Measurements from ENCODE around the gene DAB2IP. TPM values are rescaled to one million over a fixed set of nuclear protein-coding genes. Genes with fewer than 3 reads are reported as not detected.

Gene DAB2IP
- polyA plus RNA-seq, 1 donor from 2014 or later: 17.3 TPM

- Histone ChIP-seq H3K9ac (ENCODE audit: low read length) (no peak overlapping the region), H3K4me2 (ENCODE audit: low read length) (no peak overlapping the region), H3K27me3 (ENCODE audit: insufficient read depth, low read depth, low read length) (no peaks in the 10 kb centered on the region), H3K36me3 (ENCODE audit: insufficient read depth, low read length) (no peaks in the 10 kb centered on the region), H3K9me3 (ENCODE audit: low read length) (no peaks in the 10 kb centered on the region), H3K4me3 (ENCODE audit: low read length) (no peak overlapping the region), H2AFZ (ENCODE audit: low read depth, low read length) (no peak overlapping the region), H3F3A (ENCODE audit: insufficient read depth, low read length, poor library complexity, severe bottlenecking) (no peaks in the 10 kb centered on the region), H3K9me2 (ENCODE audit: insufficient read depth, low read length) (no peaks in the 10 kb centered on the region), H4K20me1 (ENCODE audit: insufficient read depth) (no peaks in the 10 kb centered on the region), H3K79me2 (replicated peaks; ENCODE audit: insufficient read depth, low read length) (no peaks in the 10 kb centered on the region), H3K27ac (ENCODE audit: low read length) (no peak overlapping the region)
- TF ChIP-seq, protein P1, sequence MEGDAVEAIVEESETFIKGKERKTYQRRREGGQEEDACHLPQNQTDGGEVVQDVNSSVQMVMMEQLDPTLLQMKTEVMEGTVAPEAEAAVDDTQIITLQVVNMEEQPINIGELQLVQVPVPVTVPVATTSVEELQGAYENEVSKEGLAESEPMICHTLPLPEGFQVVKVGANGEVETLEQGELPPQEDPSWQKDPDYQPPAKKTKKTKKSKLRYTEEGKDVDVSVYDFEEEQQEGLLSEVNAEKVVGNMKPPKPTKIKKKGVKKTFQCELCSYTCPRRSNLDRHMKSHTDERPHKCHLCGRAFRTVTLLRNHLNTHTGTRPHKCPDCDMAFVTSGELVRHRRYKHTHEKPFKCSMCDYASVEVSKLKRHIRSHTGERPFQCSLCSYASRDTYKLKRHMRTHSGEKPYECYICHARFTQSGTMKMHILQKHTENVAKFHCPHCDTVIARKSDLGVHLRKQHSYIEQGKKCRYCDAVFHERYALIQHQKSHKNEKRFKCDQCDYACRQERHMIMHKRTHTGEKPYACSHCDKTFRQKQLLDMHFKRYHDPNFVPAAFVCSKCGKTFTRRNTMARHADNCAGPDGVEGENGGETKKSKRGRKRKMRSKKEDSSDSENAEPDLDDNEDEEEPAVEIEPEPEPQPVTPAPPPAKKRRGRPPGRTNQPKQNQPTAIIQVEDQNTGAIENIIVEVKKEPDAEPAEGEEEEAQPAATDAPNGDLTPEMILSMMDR (IDR thresholded peaks at IDR 0.05; ENCODE audit: poor library complexity, severe bottlenecking): peak; percentile 46
- TF ChIP-seq RAD21 (conservative IDR thresholded peaks at IDR 0.05): peak; percentile 33
- TF ChIP-seq, protein P2, sequence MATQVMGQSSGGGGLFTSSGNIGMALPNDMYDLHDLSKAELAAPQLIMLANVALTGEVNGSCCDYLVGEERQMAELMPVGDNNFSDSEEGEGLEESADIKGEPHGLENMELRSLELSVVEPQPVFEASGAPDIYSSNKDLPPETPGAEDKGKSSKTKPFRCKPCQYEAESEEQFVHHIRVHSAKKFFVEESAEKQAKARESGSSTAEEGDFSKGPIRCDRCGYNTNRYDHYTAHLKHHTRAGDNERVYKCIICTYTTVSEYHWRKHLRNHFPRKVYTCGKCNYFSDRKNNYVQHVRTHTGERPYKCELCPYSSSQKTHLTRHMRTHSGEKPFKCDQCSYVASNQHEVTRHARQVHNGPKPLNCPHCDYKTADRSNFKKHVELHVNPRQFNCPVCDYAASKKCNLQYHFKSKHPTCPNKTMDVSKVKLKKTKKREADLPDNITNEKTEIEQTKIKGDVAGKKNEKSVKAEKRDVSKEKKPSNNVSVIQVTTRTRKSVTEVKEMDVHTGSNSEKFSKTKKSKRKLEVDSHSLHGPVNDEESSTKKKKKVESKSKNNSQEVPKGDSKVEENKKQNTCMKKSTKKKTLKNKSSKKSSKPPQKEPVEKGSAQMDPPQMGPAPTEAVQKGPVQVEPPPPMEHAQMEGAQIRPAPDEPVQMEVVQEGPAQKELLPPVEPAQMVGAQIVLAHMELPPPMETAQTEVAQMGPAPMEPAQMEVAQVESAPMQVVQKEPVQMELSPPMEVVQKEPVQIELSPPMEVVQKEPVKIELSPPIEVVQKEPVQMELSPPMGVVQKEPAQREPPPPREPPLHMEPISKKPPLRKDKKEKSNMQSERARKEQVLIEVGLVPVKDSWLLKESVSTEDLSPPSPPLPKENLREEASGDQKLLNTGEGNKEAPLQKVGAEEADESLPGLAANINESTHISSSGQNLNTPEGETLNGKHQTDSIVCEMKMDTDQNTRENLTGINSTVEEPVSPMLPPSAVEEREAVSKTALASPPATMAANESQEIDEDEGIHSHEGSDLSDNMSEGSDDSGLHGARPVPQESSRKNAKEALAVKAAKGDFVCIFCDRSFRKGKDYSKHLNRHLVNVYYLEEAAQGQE (IDR thresholded peaks at IDR 0.05; ENCODE audit: borderline replicate concordance): no peak
- TF ChIP-seq MXI1 (conservative IDR thresholded peaks at IDR 0.05; ENCODE audit: poor library complexity, severe bottlenecking): no peak
- peak; percentile 31 for TF ChIP-seq SMC3 (conservative IDR thresholded peaks at IDR 0.05; ENCODE audit: poor library complexity)
Measured at GRCh38 chr9:121640076-121640475, 11.4 kb upstream of the DAB2IP start.

DNA sequence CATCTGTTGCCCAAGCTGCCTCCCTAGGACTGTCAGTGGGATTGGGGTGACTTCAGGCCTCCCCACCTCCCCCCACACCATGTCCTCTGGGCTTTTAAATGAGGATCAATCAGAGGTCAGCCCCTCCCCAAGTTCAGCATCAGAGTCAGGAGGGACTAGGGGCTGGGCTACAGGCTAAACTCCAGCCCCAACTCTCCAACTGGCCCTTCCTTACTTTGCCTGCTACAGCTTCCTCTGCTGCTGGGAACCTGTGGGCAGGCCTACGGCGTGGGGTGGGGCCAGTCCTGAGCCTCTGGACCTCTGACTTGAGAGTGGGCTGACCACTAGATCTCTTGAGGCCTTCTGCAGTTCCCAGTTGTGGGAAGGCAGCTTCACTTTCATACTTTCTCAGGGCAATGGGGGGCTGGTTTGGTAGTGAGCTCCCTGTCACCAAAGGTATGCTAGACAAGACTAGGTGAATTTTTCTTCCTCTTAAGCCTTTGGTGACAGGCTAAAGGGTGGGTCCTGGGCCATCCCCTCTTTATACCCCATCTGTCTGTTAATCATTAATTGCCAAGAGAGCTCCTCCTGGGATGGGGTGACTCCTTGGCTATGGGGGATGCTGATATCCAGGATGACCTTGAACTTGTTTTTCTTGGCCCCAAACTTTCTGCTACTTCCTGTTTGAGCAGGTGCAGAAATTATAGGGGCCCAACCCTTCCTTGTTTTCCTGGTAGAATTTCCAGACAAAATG, 10.8 kb upstream of the DAB2IP start:
- Histone ChIP-seq H3K4me3 (ENCODE audit: low read length) (no peak overlapping the region), H3K79me2 (replicated peaks; ENCODE audit: insufficient read depth, low read length) (no peaks in the 10 kb centered on the region), H3K27me3 (ENCODE audit: insufficient read depth, low read depth, low read length) (no peaks in the 10 kb centered on the region), H3K4me2 (ENCODE audit: low read length) (no peak overlapping the region), H3K36me3 (ENCODE audit: insufficient read depth, low read length) (no peaks in the 10 kb centered on the region), H3K9me3 (ENCODE audit: low read length) (no peaks in the 10 kb centered on the region), H3K27ac (ENCODE audit: low read length) (no peak overlapping the region), H4K20me1 (ENCODE audit: insufficient read depth) (no peaks in the 10 kb centered on the region), H2AFZ (ENCODE audit: low read depth, low read length) (no peak overlapping the region), H3K9me2 (ENCODE audit: insufficient read depth, low read length) (no peaks in the 10 kb centered on the region), H3K9ac (ENCODE audit: low read length) (no peak overlapping the region), H3F3A (ENCODE audit: insufficient read depth, low read length, poor library complexity, severe bottlenecking) (no peaks in the 10 kb centered on the region)
- TF ChIP-seq EP300 (conservative IDR thresholded peaks at IDR 0.05; ENCODE audit: poor library complexity, severe bottlenecking) (no peak), MXI1 (conservative IDR thresholded peaks at IDR 0.05; ENCODE audit: poor library complexity, severe bottlenecking) (no peak), RAD21 (conservative IDR thresholded peaks at IDR 0.05) (no peak), TAF1 (IDR thresholded peaks at IDR 0.05; ENCODE audit: low read depth) (no peak)

DNA sequence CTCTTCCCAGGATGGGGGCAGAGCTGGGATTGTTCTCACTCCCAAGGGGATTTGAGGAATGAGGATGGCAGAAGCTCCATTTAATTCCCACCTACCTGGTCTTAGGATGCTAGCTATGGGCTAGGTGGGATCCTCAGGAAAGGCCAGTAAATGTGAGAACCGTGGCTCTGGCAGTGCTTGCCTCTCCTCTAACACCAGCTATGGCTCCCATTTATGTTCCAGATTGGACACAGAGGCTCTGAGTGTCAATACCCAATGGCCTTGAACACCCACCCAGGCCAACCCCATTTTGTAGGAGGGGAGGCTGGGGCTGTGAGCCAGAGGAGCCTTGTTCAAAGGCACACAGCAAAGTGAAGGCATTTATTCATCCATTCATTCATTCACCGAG, 10.2 kb upstream of the DAB2IP start:
- Histone ChIP-seq H3K27me3 (ENCODE audit: insufficient read depth, low read depth, low read length) (no peaks in the 10 kb centered on the region), H3K4me3 (ENCODE audit: low read length) (no peak overlapping the region), H3K9me2 (ENCODE audit: insufficient read depth, low read length) (no peaks in the 10 kb centered on the region), H3K27ac (ENCODE audit: low read length) (no peak overlapping the region), H3K9ac (ENCODE audit: low read length) (no peak overlapping the region), H3K4me2 (ENCODE audit: low read length) (no peak overlapping the region), H2AFZ (ENCODE audit: low read depth, low read length) (no peak overlapping the region), H3F3A (ENCODE audit: insufficient read depth, low read length, poor library complexity, severe bottlenecking) (no peaks in the 10 kb centered on the region), H4K20me1 (ENCODE audit: insufficient read depth) (no peaks in the 10 kb centered on the region), H3K79me2 (replicated peaks; ENCODE audit: insufficient read depth, low read length) (no peaks in the 10 kb centered on the region), H3K36me3 (ENCODE audit: insufficient read depth, low read length) (no peaks in the 10 kb centered on the region), H3K9me3 (ENCODE audit: low read length) (no peaks in the 10 kb centered on the region)
- TF ChIP-seq EP300 (conservative IDR thresholded peaks at IDR 0.05; ENCODE audit: poor library complexity, severe bottlenecking) (no peak), RAD21 (conservative IDR thresholded peaks at IDR 0.05) (no peak), EZH2 (IDR thresholded peaks at IDR 0.05; ENCODE audit: borderline replicate concordance, insufficient read depth, low read length, poor library complexity, severe bottlenecking) (no peak), MXI1 (conservative IDR thresholded peaks at IDR 0.05; ENCODE audit: poor library complexity, severe bottlenecking) (no peak), SMC3 (conservative IDR thresholded peaks at IDR 0.05; ENCODE audit: poor library complexity) (no peak), TAF1 (IDR thresholded peaks at IDR 0.05; ENCODE audit: low read depth) (no peak), POLR2AphosphoS5 (IDR thresholded peaks at IDR 0.05) (no peak)
- TF ChIP-seq, protein P2 (IDR thresholded peaks at IDR 0.05; ENCODE audit: borderline replicate concordance): no peak
- TF ChIP-seq, protein P1 (IDR thresholded peaks at IDR 0.05; ENCODE audit: poor library complexity, severe bottlenecking): no peak

Data from neural cell (in vitro differentiated cells).